NCI-H2227 (cell line): ENCODE results near the gene MVB12B.

ENCODE experiments used
- DNase-seq: peaks from one replicate; lab custom pipeline; 2025; ENCODE audit not compliant: unreplicated experiment; lab: John Stamatoyannopoulos, UW

Gene MVB12B

GRCh38 chr9:126448865-126449577 lies 122.4 kb downstream of the MVB12B start:
- no peak for DNase-seq

- DNase-seq = no peak
These were observed 123.4 kb downstream of the MVB12B start for GRCh38 chr9:126449725-126450667.

GRCh38 chr9:126450668-126451205 lies 124.1 kb downstream of the MVB12B start:
- DNase-seq = no peak

- DNase-seq = no peak
These were observed 124.8 kb downstream of the MVB12B start for GRCh38 chr9:126451316-126451885.

- no peak for DNase-seq
These were observed 125.5 kb downstream of the MVB12B start for GRCh38 chr9:126452106-126452505.

- DNase-seq = no peak
These were observed 126.7 kb downstream of the MVB12B start for GRCh38 chr9:126453156-126453963.

GRCh38 chr9:126454215-126454614 lies 127.6 kb downstream of the MVB12B start:
- no peak for DNase-seq

- no peak for DNase-seq
These were observed 128.2 kb downstream of the MVB12B start for GRCh38 chr9:126454795-126455194.

- no peak for DNase-seq
These were observed 130.0 kb downstream of the MVB12B start for GRCh38 chr9:126456441-126457174.

- DNase-seq = no peak
These were observed 130.5 kb downstream of the MVB12B start for GRCh38 chr9:126457175-126457547.

GRCh38 chr9:126457890-126458289 lies 131.3 kb downstream of the MVB12B start:
- DNase-seq = no peak

- no peak for DNase-seq
These were observed 132.5 kb downstream of the MVB12B start for GRCh38 chr9:126459126-126459525.

- no peak for DNase-seq
These were observed 132.9 kb downstream of the MVB12B start for GRCh38 chr9:126459546-126459945.

GRCh38 chr9:126459965-126460843 lies 133.6 kb downstream of the MVB12B start:
- no peak for DNase-seq

- no peak for DNase-seq
These were observed 134.4 kb downstream of the MVB12B start for GRCh38 chr9:126461029-126461428.

GRCh38 chr9:126461608-126462007 lies 135.0 kb downstream of the MVB12B start:
- DNase-seq = no peak

- DNase-seq = no peak
These were observed 136.0 kb downstream of the MVB12B start for GRCh38 chr9:126462617-126463016.

GRCh38 chr9:126463426-126463825 lies 136.8 kb downstream of the MVB12B start:
- DNase-seq = no peak
